ENCODE measurements around the gene LANCL2. TPM values are rescaled to one million over a fixed set of nuclear protein-coding genes. Genes with fewer than 3 reads are reported as not detected.

Gene LANCL2
- total and polyA plus RNA-seq, 2 of the 4 experiments (the other 2 are of a cell fraction), result 11.7 to 17.9 TPM

GRCh38 chr7:55326081-55326835, 38.9 kb upstream of the LANCL2 start:
- POLR2A ChIA-PET (ENCODE audit: unreplicated experiment), result no interaction called here
- Histone ChIP-seq H2AK5ac (ENCODE audit: low read depth, low read length) (no peak overlapping the region), H4K91ac (ENCODE audit: insufficient read depth, low read depth, low read length) (no peak overlapping the region), H3K14ac (replicated peaks; ENCODE audit: low read depth, low read length) (no peak overlapping the region), H4K20me1 (ENCODE audit: insufficient read depth, low read length) (no peaks in the 10 kb centered on the region), H3K9me1 (ENCODE audit: insufficient read depth, low read length) (peaks cover 3% of the 10 kb centered on the region; the same call in 1 of the 2 replicates), H3K27ac (ENCODE audit: insufficient read depth, low read length) (no peak overlapping the region), H3K18ac (ENCODE audit: low read depth, low read length) (no peak overlapping the region), H3K4me2 (ENCODE audit: low read depth, low read length) (no peak overlapping the region), H3K36me3 (ENCODE audit: control insufficient read depth, insufficient read depth, low read length) (no peaks in the 10 kb centered on the region), H2BK5ac (ENCODE audit: low read depth, low read length, poor library complexity, severe bottlenecking) (no peak overlapping the region), H3K56ac (ENCODE audit: extremely low read depth, insufficient read depth, low read length) (no peak overlapping the region), H3K79me1 (ENCODE audit: low read depth in 1 of 2, low read length in 2 of 2) (no peaks in the 10 kb centered on the region), H3K27me3 (ENCODE audit: control insufficient read depth, insufficient read depth, low read length) (peaks cover 8% of the 10 kb centered on the region; the same call in 1 of the 2 replicates), H2BK15ac (ENCODE audit: low read depth, low read length) (no peak overlapping the region), H3K4me1 (ENCODE audit: control insufficient read depth, insufficient read depth, low read length) (peaks cover 2% of the 10 kb centered on the region), H2AK9ac (replicated peaks; ENCODE audit: low read depth, low read length, poor library complexity) (no peak overlapping the region), H4K5ac (ENCODE audit: low read depth, low read length) (no peak overlapping the region), H3K4ac (ENCODE audit: low read depth, low read length) (no peak overlapping the region), H4K8ac (ENCODE audit: low read depth in 2 of 2, low read length in 2 of 2) (no peak overlapping the region), H3K9me3 (ENCODE audit: control insufficient read depth, insufficient read depth, low read length) (no peaks in the 10 kb centered on the region), H2BK20ac (ENCODE audit: low read depth, low read length) (no peak overlapping the region), H3K23ac (ENCODE audit: low read depth, low read length) (no peak overlapping the region), H3K9ac (ENCODE audit: low read depth, low read length) (no peak overlapping the region), H2BK120ac (ENCODE audit: low read depth, low read length) (no peak overlapping the region), H3K4me3 (ENCODE audit: insufficient read depth, low read depth, low read length) (no peak overlapping the region), H2AFZ (replicated peaks; ENCODE audit: low read length, poor library complexity) (no peak overlapping the region)
- no TSS peak for BruUV-seq (replicated peaks)
- dilution Hi-C loops (cut with HindIII; ENCODE audit: low sequenced_read_pairs, unreplicated experiment), result no loop called here
- CTCF ChIA-PET, result no interaction called here
- ATAC-seq (ENCODE audit: low read depth) (no peak), DNase-seq (no peak)
- intact Hi-C loops (cut with micrococcal nuclease), result no loop called here
- no peak for TF ChIP-seq CTCF (conservative IDR thresholded peaks at IDR 0.05; ENCODE audit: low read depth, low read length)
- TF ChIP-seq NFE2L2 (IDR thresholded peaks at IDR 0.05; ENCODE audit: low read depth, low read length), result no peak
- TF ChIP-seq CHD1 (IDR thresholded peaks at IDR 0.05; ENCODE audit: low read depth, low read length), result no peak
- no peak for TF ChIP-seq FOS (IDR thresholded peaks at IDR 0.05; ENCODE audit: low read depth, low read length)
- TF ChIP-seq ELK1 (IDR thresholded peaks at IDR 0.05; ENCODE audit: borderline replicate concordance, low read depth, low read length), result no peak
- TF ChIP-seq MAZ (IDR thresholded peaks at IDR 0.05; ENCODE audit: borderline replicate concordance, low read depth, low read length), result no peak
- TF ChIP-seq RAD21 (IDR thresholded peaks at IDR 0.05; ENCODE audit: low read length), result no peak
- TF ChIP-seq BHLHE40 (IDR thresholded peaks at IDR 0.05; ENCODE audit: low read depth, low read length), result no peak
- no peak for TF ChIP-seq SMC3 (IDR thresholded peaks at IDR 0.05; ENCODE audit: low read depth, low read length)
- TF ChIP-seq CEBPB (IDR thresholded peaks at IDR 0.05; ENCODE audit: low read depth, low read length), result no peak
- no peak for TF ChIP-seq RFX5 (IDR thresholded peaks at IDR 0.05; ENCODE audit: low read depth, low read length)
- no peak for TF ChIP-seq MXI1 (IDR thresholded peaks at IDR 0.05; ENCODE audit: borderline replicate concordance, low read depth, low read length)
- TF ChIP-seq MAFK (IDR thresholded peaks at IDR 0.05; ENCODE audit: low read depth, low read length), result no peak
- TF ChIP-seq RCOR1 (IDR thresholded peaks at IDR 0.05; ENCODE audit: insufficient replicate concordance, low read length), result no peak
- no peak for TF ChIP-seq USF2 (IDR thresholded peaks at IDR 0.05; ENCODE audit: low read depth, low read length)
- TF ChIP-seq POLR2A (IDR thresholded peaks at IDR 0.05; ENCODE audit: low read depth, low read length), result no peak
- in situ Hi-C loops (cut with MboI; ENCODE audit: low sequenced_read_pairs), result no loop called here
- WGBS, 2 experiments (ENCODE audit: extremely low coverage in 2 of 2, insufficient read length in 1 of 2), result 60% methylated on average over 2 of the region's 11 CpGs; no CpG with 5 or more reads in 1 of the 2 experiments

Measured in IMR-90 (cell line).